Endothelial cell of umbilical vein (primary cell): ENCODE data around the gene GOLGA8H.
"Not testable (repeated sequence)": the region's sequence is repeated elsewhere in the genome, so short reads cannot be mapped to it uniquely, and the experiment has no call there.

ENCODE experiments used
- EZH2 ChIP-seq: IDR thresholded peaks from 2 replicates; pipeline ENCODE4 v1.6.1; 2012; ENCODE audit warnings: borderline replicate concordance, low read depth, mild to moderate bottlenecking, moderate library complexity, low read length, inconsistent platforms; ENCODE audit not compliant: severe bottlenecking
- FOS ChIP-seq: IDR thresholded peaks from 2 replicates; pipeline ENCODE4 v1.6.1; 2011; ENCODE audit warnings: mild to moderate bottlenecking, low read length, moderate library complexity, borderline replicate concordance; ENCODE audit not compliant: insufficient read depth
- MYC ChIP-seq: IDR thresholded peaks from one replicate; pipeline ENCODE4 v1.6.1; 2011; ENCODE audit warnings: mild to moderate bottlenecking, low read depth, low read length
- POLR2A ChIP-seq: IDR thresholded peaks from 2 replicates; pipeline ENCODE4 v1.6.1; 2012; ENCODE audit warnings: low read depth, mild to moderate bottlenecking, control low read depth, low read length
- POLR2AphosphoS5 ChIP-seq: IDR thresholded peaks from 2 replicates; pipeline ENCODE4 v1.6.1; 2012; ENCODE audit warnings: low read depth, mild to moderate bottlenecking, control low read depth, low read length, moderate library complexity; ENCODE audit not compliant: insufficient read depth
- TF ChIP-seq, protein P1 (sequence below), 2 donors: IDR thresholded peaks; 1 replicate in 1 of 2; 2 replicates in 1 of 2; pipeline ENCODE4 v1.5.1; 2011; ENCODE audit warnings: low read length in 2 of 2, mild to moderate bottlenecking in 2 of 2, moderate library complexity in 2 of 2, control low read depth in 1 of 2, inconsistent platforms in 1 of 2, low read depth in 1 of 2; ENCODE audit not compliant: insufficient read depth in 1 of 2; ENCODE audit errors: extremely low read depth in 1 of 2
- TF ChIP-seq, protein P2 (sequence below): IDR thresholded peaks from 2 replicates; pipeline ENCODE4 v1.6.1; 2011; ENCODE audit not compliant: insufficient read depth, insufficient read length

DNA sequence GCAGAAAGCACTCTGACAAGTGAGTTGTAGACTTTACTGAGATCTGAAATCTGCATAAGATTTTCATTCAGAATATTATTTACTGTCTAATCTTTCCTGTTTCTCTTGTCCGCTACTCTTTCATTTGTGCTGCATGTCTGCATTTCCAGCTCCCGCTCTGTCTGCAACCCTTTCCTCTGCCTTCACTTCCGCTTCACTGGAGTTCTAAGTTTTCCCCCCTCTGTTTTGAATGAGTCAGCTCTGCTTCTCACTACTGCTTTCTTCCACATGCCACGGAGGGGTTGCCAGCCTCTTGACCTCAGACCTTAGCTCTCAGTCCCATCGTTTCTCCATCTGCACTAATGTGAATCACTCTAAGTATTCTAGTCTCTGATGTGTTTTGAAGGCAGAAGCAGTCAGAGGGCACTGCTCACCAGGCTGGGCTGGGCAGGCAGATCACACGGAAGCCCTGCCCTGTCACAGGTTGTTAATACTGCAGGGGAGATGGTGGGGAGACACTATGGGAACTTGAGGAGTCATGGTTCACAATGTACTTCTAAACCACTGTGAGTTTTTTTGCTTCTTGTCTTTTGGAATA, 24.3 kb upstream of the GOLGA8H start:
- TF ChIP-seq, protein P1, sequence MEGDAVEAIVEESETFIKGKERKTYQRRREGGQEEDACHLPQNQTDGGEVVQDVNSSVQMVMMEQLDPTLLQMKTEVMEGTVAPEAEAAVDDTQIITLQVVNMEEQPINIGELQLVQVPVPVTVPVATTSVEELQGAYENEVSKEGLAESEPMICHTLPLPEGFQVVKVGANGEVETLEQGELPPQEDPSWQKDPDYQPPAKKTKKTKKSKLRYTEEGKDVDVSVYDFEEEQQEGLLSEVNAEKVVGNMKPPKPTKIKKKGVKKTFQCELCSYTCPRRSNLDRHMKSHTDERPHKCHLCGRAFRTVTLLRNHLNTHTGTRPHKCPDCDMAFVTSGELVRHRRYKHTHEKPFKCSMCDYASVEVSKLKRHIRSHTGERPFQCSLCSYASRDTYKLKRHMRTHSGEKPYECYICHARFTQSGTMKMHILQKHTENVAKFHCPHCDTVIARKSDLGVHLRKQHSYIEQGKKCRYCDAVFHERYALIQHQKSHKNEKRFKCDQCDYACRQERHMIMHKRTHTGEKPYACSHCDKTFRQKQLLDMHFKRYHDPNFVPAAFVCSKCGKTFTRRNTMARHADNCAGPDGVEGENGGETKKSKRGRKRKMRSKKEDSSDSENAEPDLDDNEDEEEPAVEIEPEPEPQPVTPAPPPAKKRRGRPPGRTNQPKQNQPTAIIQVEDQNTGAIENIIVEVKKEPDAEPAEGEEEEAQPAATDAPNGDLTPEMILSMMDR (IDR thresholded peaks at IDR 0.05; ENCODE audit: extremely low read depth in 1 of 2, insufficient read depth in 1 of 2, low read depth in 1 of 2, low read length in 2 of 2): not testable (repeated sequence)
- TF ChIP-seq POLR2AphosphoS5, EZH2, MYC, FOS, POLR2A: not testable (repeated sequence)
- TF ChIP-seq, protein P2, sequence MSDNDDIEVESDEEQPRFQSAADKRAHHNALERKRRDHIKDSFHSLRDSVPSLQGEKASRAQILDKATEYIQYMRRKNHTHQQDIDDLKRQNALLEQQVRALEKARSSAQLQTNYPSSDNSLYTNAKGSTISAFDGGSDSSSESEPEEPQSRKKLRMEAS: not testable (repeated sequence)
